ENCODE measurements around the gene AMACR. TPM values are rescaled to one million over a fixed set of nuclear protein-coding genes. Genes with fewer than 3 reads are reported as not detected.

AMACR gene
- total RNA-seq, 1 donor from 2014 or later: 30.7 TPM

DNA sequence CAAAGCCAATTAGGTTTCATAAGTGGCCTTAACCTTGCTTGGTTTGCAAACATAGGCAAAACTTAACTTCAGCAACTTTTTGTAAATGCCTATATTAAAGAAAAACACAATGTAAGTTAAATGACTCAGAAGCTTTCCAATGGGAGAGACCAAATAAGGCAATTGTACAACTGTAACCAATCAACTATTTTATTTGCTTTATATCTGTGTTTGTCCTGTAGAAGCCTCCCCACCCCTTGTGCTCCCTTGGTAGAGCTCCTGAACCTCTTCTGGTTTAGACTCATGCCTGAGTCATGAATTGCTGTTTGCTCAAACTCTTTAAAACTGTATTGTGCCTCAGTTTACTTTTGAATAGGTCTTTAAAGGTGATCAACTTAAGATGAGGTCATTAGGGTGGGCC, 38.1 kb upstream of the AMACR start:
- Mint-ChIP-seq H3K4me1 (ENCODE audit: unreplicated experiment) (peaks cover 5% of the 10 kb centered on the region), H3K9me3 (no peaks in the 10 kb centered on the region), H3K4me3 (no peak overlapping the region), H3K27me3 (no peaks in the 10 kb centered on the region), H3K27ac (no peak overlapping the region), H3K36me3 (peaks cover 8% of the 10 kb centered on the region)
- DNase-seq (ENCODE audit: extremely low spot score, unreplicated experiment): no peak
- no peak for TF ChIP-seq CTCF (conservative IDR thresholded peaks at IDR 0.05)

DNA sequence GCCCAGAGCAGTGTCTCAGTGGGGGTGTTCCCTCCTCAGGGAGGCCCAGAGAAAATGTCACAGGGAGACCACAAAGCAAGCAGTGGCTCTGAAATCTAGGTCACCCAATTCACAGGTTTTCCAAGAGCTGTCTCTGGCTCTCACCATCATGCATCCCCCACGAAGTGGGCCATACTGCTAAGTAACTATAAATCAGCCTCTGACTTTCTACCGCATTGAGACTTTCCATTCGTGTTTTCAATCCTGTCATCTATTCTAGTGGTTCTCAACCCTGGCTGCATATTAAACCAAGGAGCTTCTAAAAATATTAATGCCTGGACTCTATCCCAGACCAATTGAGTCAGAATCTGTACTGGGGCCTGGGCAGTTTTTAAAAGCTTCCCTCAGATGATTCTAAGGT, 37.2 kb upstream of the AMACR start:
- no peaks in the 10 kb centered on the region for H3K9me3 Mint-ChIP-seq
- H3K27ac Mint-ChIP-seq: no peak overlapping the region
- DNase-seq (ENCODE audit: extremely low spot score, unreplicated experiment): no peak
- H3K36me3 Mint-ChIP-seq: peaks cover 4% of the 10 kb centered on the region
- no peak overlapping the region for H3K4me3 Mint-ChIP-seq
- peaks cover 5% of the 10 kb centered on the region for H3K4me1 Mint-ChIP-seq (ENCODE audit: unreplicated experiment)
- no peaks in the 10 kb centered on the region for H3K27me3 Mint-ChIP-seq
- no peak for TF ChIP-seq CTCF (conservative IDR thresholded peaks at IDR 0.05)

DNA sequence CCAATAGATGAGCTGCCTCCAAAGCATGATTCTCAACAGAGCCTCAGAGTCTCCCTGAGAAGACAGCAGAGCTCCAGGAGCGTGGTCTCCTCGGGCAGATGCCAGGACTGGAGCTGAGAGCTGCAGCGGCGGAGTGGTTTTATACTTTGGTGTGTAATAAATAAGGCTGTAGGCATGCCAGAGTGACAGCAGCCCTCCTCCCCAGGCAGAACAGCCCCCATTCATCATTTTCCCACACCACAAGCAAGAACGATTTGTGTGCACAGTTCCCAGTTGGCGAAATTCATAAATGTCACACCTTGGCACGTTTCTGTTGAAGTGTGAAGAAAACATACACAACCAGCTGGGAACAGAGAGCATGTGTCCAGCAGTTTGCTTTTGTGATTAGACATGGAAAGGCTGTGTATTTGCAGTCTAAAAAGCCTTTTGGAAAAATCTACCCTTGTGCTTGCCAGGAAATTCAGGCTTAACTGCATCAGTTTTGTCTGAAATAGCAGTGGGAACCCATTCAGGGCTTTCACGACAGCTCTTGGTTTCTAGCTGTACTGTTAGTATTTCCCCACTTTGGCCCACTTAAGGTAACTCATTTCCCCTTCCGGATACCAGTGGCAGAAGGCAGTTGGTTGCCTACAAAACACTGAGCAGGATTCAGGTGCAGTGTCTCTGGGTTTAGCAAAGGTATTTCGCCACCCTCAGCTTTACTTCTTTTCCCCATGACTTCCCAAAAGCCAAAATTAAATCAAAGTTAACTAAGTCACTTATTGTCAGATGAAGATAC, 35.4 kb upstream of the AMACR start, which contains the start of gene C1QTNF3:
TSS of gene C1QTNF3 (minus strand) at position 115 of the 778 bp plus-strand sequence. CDS start at position 27, 88 bp downstream.
- TF ChIP-seq CTCF (conservative IDR thresholded peaks at IDR 0.05): no peak
- no peak within 1 kb of the TSS for H3K4me3 Mint-ChIP-seq
- H3K4me1 Mint-ChIP-seq (ENCODE audit: unreplicated experiment): peaks cover 5% of the 10 kb centered on the region

DNA sequence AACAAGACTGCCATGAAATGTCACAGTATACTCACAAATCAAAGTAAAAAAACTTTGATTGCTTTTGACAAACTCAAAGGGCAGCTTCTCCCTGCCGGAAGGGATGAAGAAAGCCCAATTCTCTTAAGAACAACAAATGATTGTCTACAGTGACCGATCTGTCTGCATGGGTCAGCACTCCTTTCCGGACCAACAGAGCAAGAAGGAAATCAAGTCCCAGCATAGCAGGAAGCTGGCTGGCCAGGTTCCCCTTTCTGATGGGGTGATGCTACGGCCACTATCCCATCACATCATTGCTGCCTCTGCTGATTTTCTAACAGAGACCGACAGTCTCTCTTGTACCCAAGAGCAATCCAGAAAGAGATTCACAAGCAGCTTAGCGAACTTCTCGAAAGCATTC, 34.5 kb upstream of the AMACR start:
- H3K4me1 Mint-ChIP-seq (ENCODE audit: unreplicated experiment): peaks cover 9% of the 10 kb centered on the region
- no peak overlapping the region for H3K27ac Mint-ChIP-seq
- DNase-seq (ENCODE audit: extremely low spot score, unreplicated experiment): no peak
- no peak overlapping the region for H3K4me3 Mint-ChIP-seq
- H3K27me3 Mint-ChIP-seq: no peaks in the 10 kb centered on the region
- no peak for TF ChIP-seq CTCF (conservative IDR thresholded peaks at IDR 0.05)
- peaks cover 7% of the 10 kb centered on the region for H3K9me3 Mint-ChIP-seq
- no peaks in the 10 kb centered on the region for H3K36me3 Mint-ChIP-seq

More for the DNA sequence above, 35.4 kb upstream of the AMACR start, which contains the start of gene C1QTNF3:
- peaks cover 7% of the 10 kb centered on the region for H3K9me3 Mint-ChIP-seq
- H3K36me3 Mint-ChIP-seq: peaks cover 4% of the 10 kb centered on the region
- H3K27ac Mint-ChIP-seq: no peak within 1 kb of the TSS
- H3K27me3 Mint-ChIP-seq: no peaks in the 10 kb centered on the region
- no peak for DNase-seq (ENCODE audit: extremely low spot score, unreplicated experiment)

GRCh38 chr5:34041247-34041972, 33.6 kb upstream of the AMACR start:
- no peak for TF ChIP-seq CTCF (conservative IDR thresholded peaks at IDR 0.05)

More at GRCh38 chr5:34041247-34041972, 33.6 kb upstream of the AMACR start:
- Mint-ChIP-seq H3K9me3 (peaks cover 7% of the 10 kb centered on the region), H3K4me3 (no peak overlapping the region), H3K4me1 (ENCODE audit: unreplicated experiment) (peaks cover 9% of the 10 kb centered on the region), H3K27me3 (no peaks in the 10 kb centered on the region), H3K36me3 (no peaks in the 10 kb centered on the region), H3K27ac (no peak overlapping the region)
- no peak for DNase-seq (ENCODE audit: extremely low spot score, unreplicated experiment)

All from type B pancreatic cell (in vitro differentiated cells).